HG03064 (cell line): Measurements from ENCODE around the gene TRUB2.

Experiments
- ATAC-seq: cut with Tn5 transposase; IDR thresholded peaks from one replicate; pipeline ENCODE4 v1.9.1; 2021; ENCODE audit warnings: low read depth; ENCODE audit not compliant: unreplicated experiment

The TRUB2 gene

GRCh38 chr9:128322404-128323211, at the start of gene TRUB2, which contains the start of gene COQ4:
Gene TRUB2 (minus strand): TSS chr9:128322447. CDS start chr9:128322408, 39 bp downstream.
Gene COQ4 (plus strand): TSS chr9:128322839. CDS start chr9:128322859, 20 bp downstream.
- ATAC-seq: peak; percentile 68

GRCh38 chr9:128371630-128372117, 49.4 kb upstream of the TRUB2 start:
- no peak for ATAC-seq

- ATAC-seq: peak; percentile 59
Observed at GRCh38 chr9:128370752-128371629, 48.7 kb upstream of the TRUB2 start, which contains the start of gene URM1. Gene URM1 (plus strand): TSS chr9:128371374. CDS start chr9:128371381, 7 bp downstream.

- peak; percentile 6 for ATAC-seq
Observed at GRCh38 chr9:128370367-128370751, 48.1 kb upstream of the TRUB2 start.

- no peak for ATAC-seq
Observed at GRCh38 chr9:128369024-128369706, 46.9 kb upstream of the TRUB2 start.

GRCh38 chr9:128365525-128365924, 43.3 kb upstream of the TRUB2 start:
- ATAC-seq: no peak

GRCh38 chr9:128362774-128363173, 40.5 kb upstream of the TRUB2 start:
- no peak for ATAC-seq

- ATAC-seq: no peak
Observed at GRCh38 chr9:128361986-128362646, 39.9 kb upstream of the TRUB2 start.

GRCh38 chr9:128361296-128361985, 39.2 kb upstream of the TRUB2 start:
- no peak for ATAC-seq

- no peak for ATAC-seq
Observed at GRCh38 chr9:128360826-128361225, 38.6 kb upstream of the TRUB2 start.

GRCh38 chr9:128358861-128359260, 36.6 kb upstream of the TRUB2 start:
- no peak for ATAC-seq

GRCh38 chr9:128358090-128358489, 35.8 kb upstream of the TRUB2 start:
- ATAC-seq: no peak

GRCh38 chr9:128355451-128355850, 33.2 kb upstream of the TRUB2 start:
- ATAC-seq: no peak

GRCh38 chr9:128349772-128350171, 27.5 kb upstream of the TRUB2 start:
- ATAC-seq: no peak

- ATAC-seq: no peak
Observed at GRCh38 chr9:128349125-128349524, 26.9 kb upstream of the TRUB2 start.

- ATAC-seq: no peak
Observed at GRCh38 chr9:128344931-128345605, 22.8 kb upstream of the TRUB2 start.

- no peak for ATAC-seq
Observed at GRCh38 chr9:128343855-128344254, 21.6 kb upstream of the TRUB2 start.

- no peak for ATAC-seq
Observed at GRCh38 chr9:128342971-128343680, 20.9 kb upstream of the TRUB2 start.
